ENCODE data around the gene ANKFY1.

Gene ANKFY1

DNA sequence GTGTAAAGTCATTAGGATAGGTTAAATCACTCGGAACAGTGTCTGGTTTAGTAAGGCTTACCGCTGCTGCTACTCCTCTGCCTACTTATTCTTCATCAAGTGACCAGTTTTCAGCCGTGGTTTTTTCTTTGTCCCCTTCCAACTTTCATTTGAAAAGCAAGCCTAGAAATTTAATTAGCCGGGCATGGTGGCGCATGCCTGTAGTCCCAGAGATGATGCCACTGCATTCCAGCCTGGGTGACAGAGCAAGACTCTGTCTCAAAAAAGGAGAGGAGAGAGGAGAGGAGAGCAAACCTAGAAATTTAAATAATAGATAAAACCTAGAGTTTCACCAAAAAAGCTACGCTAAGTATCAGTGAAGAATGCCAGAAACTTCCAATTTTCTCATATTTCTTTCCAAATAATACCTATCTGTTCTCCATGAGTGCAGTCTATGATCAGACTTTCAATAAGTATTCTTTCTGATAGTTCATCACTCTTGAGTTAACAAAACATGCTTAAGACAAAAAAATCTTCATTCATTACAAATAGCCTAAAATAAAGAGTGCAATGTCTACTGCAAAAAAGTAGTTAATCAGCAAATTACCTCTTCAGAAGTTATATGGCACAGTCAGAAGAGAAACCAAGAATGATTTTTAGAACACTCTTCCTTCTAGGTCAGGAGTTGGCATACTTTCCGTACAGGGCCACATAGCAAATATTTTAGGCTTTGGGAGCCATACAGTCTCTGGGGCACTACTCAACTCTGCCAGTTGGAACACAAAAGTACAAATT is 15.1 kb downstream of the ANKFY1 start:
- TF ChIP-seq EZH2 (IDR thresholded peaks at IDR 0.05; ENCODE audit: borderline replicate concordance, low read depth, low read length, severe bottlenecking) = no peak
- TF ChIP-seq, protein P1, sequence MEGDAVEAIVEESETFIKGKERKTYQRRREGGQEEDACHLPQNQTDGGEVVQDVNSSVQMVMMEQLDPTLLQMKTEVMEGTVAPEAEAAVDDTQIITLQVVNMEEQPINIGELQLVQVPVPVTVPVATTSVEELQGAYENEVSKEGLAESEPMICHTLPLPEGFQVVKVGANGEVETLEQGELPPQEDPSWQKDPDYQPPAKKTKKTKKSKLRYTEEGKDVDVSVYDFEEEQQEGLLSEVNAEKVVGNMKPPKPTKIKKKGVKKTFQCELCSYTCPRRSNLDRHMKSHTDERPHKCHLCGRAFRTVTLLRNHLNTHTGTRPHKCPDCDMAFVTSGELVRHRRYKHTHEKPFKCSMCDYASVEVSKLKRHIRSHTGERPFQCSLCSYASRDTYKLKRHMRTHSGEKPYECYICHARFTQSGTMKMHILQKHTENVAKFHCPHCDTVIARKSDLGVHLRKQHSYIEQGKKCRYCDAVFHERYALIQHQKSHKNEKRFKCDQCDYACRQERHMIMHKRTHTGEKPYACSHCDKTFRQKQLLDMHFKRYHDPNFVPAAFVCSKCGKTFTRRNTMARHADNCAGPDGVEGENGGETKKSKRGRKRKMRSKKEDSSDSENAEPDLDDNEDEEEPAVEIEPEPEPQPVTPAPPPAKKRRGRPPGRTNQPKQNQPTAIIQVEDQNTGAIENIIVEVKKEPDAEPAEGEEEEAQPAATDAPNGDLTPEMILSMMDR (IDR thresholded peaks at IDR 0.05; ENCODE audit: borderline replicate concordance, extremely low read depth, low read length, poor library complexity, severe bottlenecking) = no peak
- Histone ChIP-seq H3K9me3 (ENCODE audit: insufficient read depth, low read length, severe bottlenecking) (no peaks in the 10 kb centered on the region), H3K79me2 (ENCODE audit: insufficient read depth, low read length) (peaks cover 99% of the 10 kb centered on the region), H3K27ac (ENCODE audit: low read length) (no peak overlapping the region), H3K4me1 (ENCODE audit: insufficient read depth, low read length) (no peaks in the 10 kb centered on the region), H2AFZ (ENCODE audit: low read depth, low read length) (no peak overlapping the region), H3K4me3 (ENCODE audit: low read depth in 1 of 2, low read length in 2 of 2) (no peak overlapping the region), H3K36me3 (ENCODE audit: insufficient read depth, low read length) (peaks cover 20% of the 10 kb centered on the region), H3K9ac (ENCODE audit: low read depth, low read length) (no peak overlapping the region), H3K4me2 (ENCODE audit: insufficient read depth, low read length) (no peak overlapping the region), H4K20me1 (ENCODE audit: insufficient read depth, low read length) (peaks cover 76% of the 10 kb centered on the region), H3K27me3 (ENCODE audit: insufficient read depth, low read length, poor library complexity) (no peaks in the 10 kb centered on the region)
- DNase-seq = no peak
- no peak for ATAC-seq (ENCODE audit: insufficient read depth, low read depth)

DNA sequence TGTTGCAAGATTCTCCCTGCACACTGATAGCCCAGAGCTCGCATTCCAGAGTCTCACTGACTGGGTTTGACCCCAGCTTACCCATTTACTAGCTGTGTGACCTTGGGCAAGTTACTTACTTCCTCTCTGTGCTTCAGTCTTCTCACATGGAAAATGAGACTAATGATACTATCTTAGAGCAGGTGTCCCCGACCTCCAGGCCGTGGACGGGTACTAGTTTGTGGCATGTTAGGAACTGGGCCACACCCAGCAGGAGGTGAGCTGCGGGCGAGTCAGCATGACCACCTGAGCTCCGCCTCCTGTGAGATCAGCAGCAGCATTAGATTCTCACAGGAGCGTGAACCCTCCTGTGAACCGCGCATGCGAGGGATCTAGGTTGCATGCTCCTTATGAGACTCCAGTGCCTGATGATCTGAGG is 15.8 kb downstream of the ANKFY1 start:
- no peaks in the 10 kb centered on the region for H3K9me3 ChIP-seq (ENCODE audit: insufficient read depth, low read length, severe bottlenecking)
- H3K4me3 ChIP-seq (ENCODE audit: low read depth in 1 of 2, low read length in 2 of 2) = no peak overlapping the region
- no peaks in the 10 kb centered on the region for H3K27me3 ChIP-seq (ENCODE audit: insufficient read depth, low read length, poor library complexity)
- H2AFZ ChIP-seq (ENCODE audit: low read depth, low read length) = no peak overlapping the region
- DNase-seq (no peak), ATAC-seq (ENCODE audit: insufficient read depth, low read depth) (no peak)
- peaks cover 98% of the 10 kb centered on the region for H3K79me2 ChIP-seq (ENCODE audit: insufficient read depth, low read length)
- H3K36me3 ChIP-seq (ENCODE audit: insufficient read depth, low read length) = peaks cover 25% of the 10 kb centered on the region
- H3K9ac ChIP-seq (ENCODE audit: low read depth, low read length) = no peak overlapping the region
- H3K4me2 ChIP-seq (ENCODE audit: insufficient read depth, low read length) = no peak overlapping the region
- TF ChIP-seq, protein P1 (IDR thresholded peaks at IDR 0.05; ENCODE audit: borderline replicate concordance, extremely low read depth, low read length, poor library complexity, severe bottlenecking) = no peak
- no peak for TF ChIP-seq EZH2 (IDR thresholded peaks at IDR 0.05; ENCODE audit: borderline replicate concordance, low read depth, low read length, severe bottlenecking)
- H4K20me1 ChIP-seq (ENCODE audit: insufficient read depth, low read length) = peaks cover 74% of the 10 kb centered on the region
- H3K27ac ChIP-seq (ENCODE audit: low read length) = no peak overlapping the region
- no peaks in the 10 kb centered on the region for H3K4me1 ChIP-seq (ENCODE audit: insufficient read depth, low read length)

DNA sequence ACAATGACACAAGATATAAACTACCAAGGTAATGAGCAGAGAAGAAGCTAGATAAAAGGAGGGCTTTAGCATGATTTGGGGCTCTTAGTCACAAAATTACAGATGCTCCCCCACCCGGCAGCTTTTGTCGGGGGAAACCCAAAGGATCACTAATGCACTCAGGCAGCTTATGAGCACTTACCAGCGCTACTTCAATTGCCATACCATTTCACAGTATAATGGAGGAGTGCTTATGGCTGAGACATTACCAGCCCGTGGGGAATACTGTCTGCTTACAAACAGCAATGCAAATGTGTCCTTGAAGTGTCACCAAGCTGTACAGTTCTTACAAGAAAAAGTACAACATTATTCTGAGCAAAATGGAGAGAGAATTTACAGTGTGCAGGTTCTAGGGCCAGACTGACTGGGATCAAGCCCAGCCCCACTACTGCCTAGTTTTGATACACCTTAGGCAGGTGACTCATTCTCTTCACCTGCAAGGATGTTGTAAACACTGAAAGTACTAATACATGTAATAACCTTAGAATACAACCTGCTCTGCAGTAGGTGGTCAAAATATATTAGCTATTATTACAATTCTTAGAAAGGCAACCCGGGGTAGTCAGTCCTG is 16.3 kb downstream of the ANKFY1 start:
- Histone ChIP-seq H3K9me3 (ENCODE audit: insufficient read depth, low read length, severe bottlenecking) (no peaks in the 10 kb centered on the region), H3K36me3 (ENCODE audit: insufficient read depth, low read length) (peaks cover 30% of the 10 kb centered on the region), H3K27ac (ENCODE audit: low read length) (no peak overlapping the region), H3K27me3 (ENCODE audit: insufficient read depth, low read length, poor library complexity) (no peaks in the 10 kb centered on the region), H3K4me1 (ENCODE audit: insufficient read depth, low read length) (no peaks in the 10 kb centered on the region), H4K20me1 (ENCODE audit: insufficient read depth, low read length) (peaks cover 72% of the 10 kb centered on the region), H3K4me2 (ENCODE audit: insufficient read depth, low read length) (no peak overlapping the region), H3K9ac (ENCODE audit: low read depth, low read length) (no peak overlapping the region), H3K4me3 (ENCODE audit: low read depth in 1 of 2, low read length in 2 of 2) (no peak overlapping the region), H3K79me2 (ENCODE audit: insufficient read depth, low read length) (peaks cover 97% of the 10 kb centered on the region), H2AFZ (ENCODE audit: low read depth, low read length) (no peak overlapping the region)
- DNase-seq = no peak
- no peak for ATAC-seq (ENCODE audit: insufficient read depth, low read depth)
- no peak for TF ChIP-seq EZH2 (IDR thresholded peaks at IDR 0.05; ENCODE audit: borderline replicate concordance, low read depth, low read length, severe bottlenecking)
- TF ChIP-seq, protein P1 (IDR thresholded peaks at IDR 0.05; ENCODE audit: borderline replicate concordance, extremely low read depth, low read length, poor library complexity, severe bottlenecking) = no peak
